CD14-positive monocyte (primary cell): ENCODE measurements around the gene CPE. TPM values are rescaled to one million over a fixed set of nuclear protein-coding genes. Genes with fewer than 3 reads are reported as not detected.
A peak's percentile ranks its signal among the peaks of the same experiment; 100 is the strongest.

Experiments used
- DNase-seq, 3 donors: peaks; one replicate each; pipeline ENCODE4 v3.0.0-alpha.2; 2011 to 2022
- H2AFZ ChIP-seq: 2 replicates; pipeline ENCODE4 v1.6.0; 2012; ENCODE audit warnings: mild to moderate bottlenecking, low read depth, low read length, inconsistent platforms; ENCODE audit not compliant: insufficient read depth, poor library complexity, severe bottlenecking
- H3K27ac ChIP-seq, 2 donors: 1 replicate in 1 of 2; 2 replicates in 1 of 2; pipeline ENCODE4 v1.5.1; 2012 to 2013; ENCODE audit warnings: low read length in 2 of 2, control low read depth in 1 of 2, inconsistent platforms in 1 of 2, low read depth in 1 of 2, mild to moderate bottlenecking in 1 of 2
- H3K27me3 ChIP-seq, 2 donors: one replicate each; pipeline versions ENCODE4 v1.6.0 to v1.6.1; 2011 to 2013; ENCODE audit warnings: low read length in 2 of 2; ENCODE audit not compliant: control insufficient read depth in 2 of 2, insufficient read depth in 2 of 2
- H3K36me3 ChIP-seq, 2 donors: replicated peaks in 1 of 2; 1 replicate in 1 of 2; 2 replicates in 1 of 2; pipeline versions ENCODE4 v1.5.1 to v1.6.1; 2012 to 2013; ENCODE audit warnings: low read length in 2 of 2, control low read depth in 1 of 2, inconsistent platforms in 1 of 2, mild to moderate bottlenecking in 1 of 2; ENCODE audit not compliant: insufficient read depth in 2 of 2, control insufficient read depth in 1 of 2
- H3K4me1 ChIP-seq, 2 donors: 1 replicate in 1 of 2; 2 replicates in 1 of 2; pipeline versions ENCODE4 v1.5.1 to v1.6.1; 2012 to 2013; ENCODE audit warnings: low read length in 2 of 2, control low read depth in 1 of 2, inconsistent platforms in 1 of 2, mild to moderate bottlenecking in 1 of 2, moderate library complexity in 1 of 2; ENCODE audit not compliant: insufficient read depth in 2 of 2, control insufficient read depth in 1 of 2
- H3K4me2 ChIP-seq: replicated peaks from 2 replicates; pipeline ENCODE3; 2012; ENCODE audit warnings: low read length, moderate library complexity, mild to moderate bottlenecking; ENCODE audit not compliant: poor library complexity, severe bottlenecking; ENCODE audit errors: extremely low read depth
- H3K4me3 ChIP-seq, 3 experiments: fragments of 200-600 bp in 1 of 3; sonication (generic) in 1 of 3; replicated peaks in 1 of 3; 1 replicate in 2 of 3; 2 replicates in 1 of 3; pipeline ENCODE4 v1.5.1; 2011 to 2013; ENCODE audit warnings: low read length in 3 of 3, mild to moderate bottlenecking in 3 of 3, control low read depth in 2 of 3, low read depth in 2 of 3, inconsistent platforms in 1 of 3, moderate library complexity in 1 of 3
- H3K79me2 ChIP-seq: 2 replicates; pipeline ENCODE4 v1.6.0; 2012; ENCODE audit warnings: mild to moderate bottlenecking, control low read depth, inconsistent platforms, low read length, moderate library complexity; ENCODE audit not compliant: insufficient read depth
- H3K9ac ChIP-seq: 2 replicates; pipeline ENCODE4 v1.6.0; 2017; ENCODE audit warnings: low read length, mild to moderate bottlenecking; ENCODE audit not compliant: insufficient read depth, poor library complexity, severe bottlenecking
- H3K9me3 ChIP-seq, 2 donors: replicated peaks in 1 of 2; 1 replicate in 1 of 2; 2 replicates in 1 of 2; pipeline versions ENCODE4 v1.5.1 to v1.6.1; 2012 to 2013; ENCODE audit warnings: low read length in 2 of 2, control low read depth in 1 of 2; ENCODE audit not compliant: control insufficient read depth in 1 of 2, insufficient read depth in 1 of 2
- H4K20me1 ChIP-seq: 2 replicates; pipeline ENCODE4 v1.6.0; 2012; ENCODE audit warnings: mild to moderate bottlenecking, low read length, control low read depth, moderate library complexity; ENCODE audit not compliant: insufficient read depth
- H3K27ac Mint-ChIP-seq, 7 donors: one replicate each; pipeline ENCODE4 v1.8.0; 2020; ENCODE audit warnings: mild to moderate bottlenecking in 7 of 7, mixed read lengths in 7 of 7, moderate library complexity in 6 of 7, inconsistent platforms in 2 of 7
- H3K27me3 Mint-ChIP-seq, 3 donors: one replicate each; pipeline ENCODE4 v1.8.0; 2021 to 2022; ENCODE audit warnings: low read depth in 3 of 3, mild to moderate bottlenecking in 3 of 3, mixed read lengths in 3 of 3, moderate library complexity in 3 of 3, inconsistent platforms in 1 of 3
- H3K36me3 Mint-ChIP-seq, 2 donors: one replicate each; pipeline ENCODE4 v1.8.0; 2020; ENCODE audit warnings: mixed read lengths in 2 of 2, inconsistent platforms in 1 of 2, mild to moderate bottlenecking in 1 of 2
- H3K4me1 Mint-ChIP-seq: one replicate; pipeline ENCODE4 v1.8.0; 2020; ENCODE audit warnings: mild to moderate bottlenecking, mixed read lengths
- H3K4me3 Mint-ChIP-seq, 2 donors: one replicate each; pipeline ENCODE4 v1.8.0; 2020; ENCODE audit warnings: mild to moderate bottlenecking in 2 of 2, mixed read lengths in 2 of 2, moderate library complexity in 1 of 2
- H3K9me3 Mint-ChIP-seq, 7 donors: one replicate each; pipeline ENCODE4 v1.8.0; 2020 to 2022; ENCODE audit warnings: mixed read lengths in 7 of 7, mild to moderate bottlenecking in 6 of 7, moderate library complexity in 6 of 7, inconsistent platforms in 2 of 7
- WGBS: methylation state at CpG from one replicate; pipeline ENCODE4 v1.1.5; 2013; ENCODE audit warnings: missing lambda C conversion rate; ENCODE audit not compliant: insufficient coverage; 5-methylcytosine and 5-hydroxymethylcytosine counted together
- intact Hi-C, 2 donors: fragments of 100-400 bp; cut with micrococcal nuclease; formaldehyde crosslinking; loops; one replicate each; pipeline versions ENCODE4 v1.15.0 to v1.15.1; 2023
- polyA plus RNA-seq, 3 donors: library from polyadenylated mRNA; depleted of rRNA in 1 of 3; unstranded in 2 of 3; stranded (reverse) in 1 of 3; fragments of 300-500 nt in 2 of 3; fragments of >200 nt in 1 of 3; fragmentation: Illumina TruSeq in 2 of 3; gene quantifications; 1 replicate in 2 of 3; 2 replicates in 1 of 3; pipeline ENCODE4 v1.2.3, GENCODE V29; 2012 to 2021
- TF ChIP-seq, protein P1 (sequence below): fragments of 200-600 bp; IDR thresholded peaks from one replicate; pipeline ENCODE4 v1.8.0; 2022; ENCODE audit warnings: antibody characterized with exemption, mild to moderate bottlenecking

The CPE gene
- polyA plus RNA-seq, 3 donors = 0.09 to 0.13 TPM; not detected in 1

DNA sequence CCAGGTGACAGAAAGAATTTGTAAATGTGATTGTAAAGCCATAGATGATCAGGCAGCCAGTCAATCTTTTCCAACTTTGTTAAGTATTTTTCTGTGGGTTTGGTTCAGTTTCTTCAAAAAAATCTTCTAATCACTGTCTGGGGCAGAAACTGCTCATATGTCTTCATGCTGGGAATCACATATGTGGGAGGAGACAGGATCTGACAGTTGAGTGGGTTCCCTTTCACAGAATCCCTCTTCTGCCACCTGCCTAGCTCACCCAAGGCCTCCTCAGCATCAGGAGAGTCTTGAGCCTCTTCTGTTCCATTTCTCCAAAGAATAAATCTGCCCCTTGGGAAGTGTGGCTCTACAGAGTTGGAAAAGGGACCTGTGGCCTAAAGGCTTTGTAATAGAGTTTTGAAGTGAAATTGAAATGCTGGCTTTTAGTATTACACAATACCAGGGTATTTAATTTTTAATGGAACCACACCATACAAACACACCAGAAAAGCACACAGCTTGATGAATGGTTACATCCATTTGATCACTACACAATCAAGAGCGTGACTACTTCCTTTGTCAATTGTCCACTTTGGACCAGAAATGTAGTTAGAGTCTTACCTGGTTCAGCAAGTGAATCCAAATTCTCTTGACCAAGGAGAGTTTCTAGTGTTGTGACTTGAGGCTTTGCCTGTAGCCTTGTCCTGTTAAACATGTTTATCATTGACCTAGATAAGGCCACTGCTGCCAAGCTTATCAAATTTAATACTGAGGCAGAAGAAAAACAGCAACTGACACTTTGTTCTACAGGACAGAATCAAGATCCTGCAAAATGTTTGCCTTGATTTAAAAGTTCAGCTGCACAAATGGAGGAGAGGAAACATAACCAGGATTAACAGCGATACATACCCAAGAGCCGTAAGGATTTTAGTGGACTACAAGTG, 30.9 kb upstream of the CPE start:
- peak overlapping the region in 1 of 7 donors; percentile 48 for H3K27ac Mint-ChIP-seq
- H3K4me1 ChIP-seq = peaks cover 0 to 4% of the 10 kb centered on the region in 2 donors
- no peak overlapping the region for H3K27ac ChIP-seq
- peaks cover 0 to 5% (median 0%) of the 10 kb centered on the region in 7 donors for H3K9me3 Mint-ChIP-seq
- peaks cover 0 to 4% (median 0%) of the 10 kb centered on the region in 3 donors for H3K27me3 Mint-ChIP-seq
- no peaks in the 10 kb centered on the region for H4K20me1 ChIP-seq
- no peak overlapping the region for H3K9ac ChIP-seq
- no peaks in the 10 kb centered on the region for H3K27me3 ChIP-seq
- no peak for DNase-seq
- H3K36me3 Mint-ChIP-seq = peaks cover 6 to 7% of the 10 kb centered on the region in 2 donors
- intact Hi-C loops = loop anchor here in 1 of 2 donors (10.0 kb wide), 1 partner anchor 223 kb away; no protein-coding TSS in a partner anchor
- 100% methylated on average over 1 of the region's 3 CpGs for WGBS
- H2AFZ ChIP-seq = no peak overlapping the region
- no peak overlapping the region for H3K4me3 Mint-ChIP-seq
- peaks cover 20% of the 10 kb centered on the region for H3K4me1 Mint-ChIP-seq
- TF ChIP-seq, protein P1, sequence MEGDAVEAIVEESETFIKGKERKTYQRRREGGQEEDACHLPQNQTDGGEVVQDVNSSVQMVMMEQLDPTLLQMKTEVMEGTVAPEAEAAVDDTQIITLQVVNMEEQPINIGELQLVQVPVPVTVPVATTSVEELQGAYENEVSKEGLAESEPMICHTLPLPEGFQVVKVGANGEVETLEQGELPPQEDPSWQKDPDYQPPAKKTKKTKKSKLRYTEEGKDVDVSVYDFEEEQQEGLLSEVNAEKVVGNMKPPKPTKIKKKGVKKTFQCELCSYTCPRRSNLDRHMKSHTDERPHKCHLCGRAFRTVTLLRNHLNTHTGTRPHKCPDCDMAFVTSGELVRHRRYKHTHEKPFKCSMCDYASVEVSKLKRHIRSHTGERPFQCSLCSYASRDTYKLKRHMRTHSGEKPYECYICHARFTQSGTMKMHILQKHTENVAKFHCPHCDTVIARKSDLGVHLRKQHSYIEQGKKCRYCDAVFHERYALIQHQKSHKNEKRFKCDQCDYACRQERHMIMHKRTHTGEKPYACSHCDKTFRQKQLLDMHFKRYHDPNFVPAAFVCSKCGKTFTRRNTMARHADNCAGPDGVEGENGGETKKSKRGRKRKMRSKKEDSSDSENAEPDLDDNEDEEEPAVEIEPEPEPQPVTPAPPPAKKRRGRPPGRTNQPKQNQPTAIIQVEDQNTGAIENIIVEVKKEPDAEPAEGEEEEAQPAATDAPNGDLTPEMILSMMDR = no peak
- H3K36me3 ChIP-seq = peaks cover 0 to 8% of the 10 kb centered on the region in 2 donors
- no peak overlapping the region for H3K4me3 ChIP-seq
- no peaks in the 10 kb centered on the region for H3K9me3 ChIP-seq
- no peaks in the 10 kb centered on the region for H3K79me2 ChIP-seq
- H3K4me2 ChIP-seq = no peak overlapping the region

DNA sequence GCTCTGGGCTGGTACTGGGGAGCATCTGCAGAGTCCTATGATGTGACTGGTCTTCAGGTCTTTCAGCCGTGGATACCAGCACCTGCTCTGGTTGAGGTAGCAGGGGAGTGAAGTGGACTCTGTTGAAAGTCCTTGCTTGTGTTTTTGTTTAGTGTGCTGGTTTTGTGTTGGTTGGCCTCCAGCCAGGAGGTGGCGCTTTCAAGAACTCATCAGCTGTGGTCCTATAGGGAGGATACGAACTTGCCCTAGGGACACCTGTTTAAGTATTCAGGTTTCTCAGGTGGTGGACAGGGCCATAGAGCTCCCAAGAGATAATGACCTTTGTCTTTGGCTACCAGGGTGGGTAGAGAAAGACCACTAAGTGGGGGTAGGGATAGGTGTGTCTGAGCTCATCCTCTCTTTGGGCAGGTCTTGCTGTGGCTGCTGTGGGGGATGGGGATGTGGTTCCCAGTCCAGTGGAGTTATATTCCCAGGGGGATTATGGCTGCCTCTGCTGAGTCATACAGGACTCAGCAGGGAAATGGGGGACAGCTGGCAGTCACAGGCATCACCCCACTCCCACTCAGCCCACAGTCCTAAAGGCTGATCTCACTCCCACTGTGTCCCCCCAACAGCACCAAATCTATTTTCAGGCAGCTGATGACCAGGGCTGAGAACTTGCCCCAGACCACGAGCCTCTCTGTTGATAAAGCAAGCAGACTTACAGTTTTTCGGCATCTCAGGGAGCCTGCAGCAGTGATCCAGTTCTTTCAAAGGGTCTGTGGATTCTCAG, 27.3 kb upstream of the CPE start:
- Histone ChIP-seq H3K27ac (no peak overlapping the region), H2AFZ (no peak overlapping the region), H3K36me3 (no peaks in the 10 kb centered on the region), H3K9me3 (no peaks in the 10 kb centered on the region), H3K4me1 (peaks cover 10 to 18% of the 10 kb centered on the region in 2 donors), H3K9ac (no peak overlapping the region), H3K79me2 (no peaks in the 10 kb centered on the region), H3K4me3 (no peak overlapping the region), H4K20me1 (no peaks in the 10 kb centered on the region), H3K27me3 (no peaks in the 10 kb centered on the region), H3K4me2 (no peak overlapping the region)
- no peak for DNase-seq
- TF ChIP-seq, protein P1 = no peak
- H3K27me3 Mint-ChIP-seq = peaks cover 0 to 4% (median 0%) of the 10 kb centered on the region in 3 donors
- intact Hi-C loops = no loop called here
- 94% methylated on average over 5 of the region's 5 CpGs for WGBS
- peak overlapping the region in 2 of 7 donors; percentile 12 to 30 for H3K27ac Mint-ChIP-seq
- peaks cover 0 to 6% (median 2%) of the 10 kb centered on the region in 7 donors for H3K9me3 Mint-ChIP-seq
- no peaks in the 10 kb centered on the region for H3K36me3 Mint-ChIP-seq
- H3K4me1 Mint-ChIP-seq = peaks cover 45% of the 10 kb centered on the region
- no peak overlapping the region for H3K4me3 Mint-ChIP-seq
